Cardiac septum (tissue), 1 donor: ENCODE measurements around the gene SACM1L. TPM values are rescaled to one million over a fixed set of nuclear protein-coding genes. Genes with fewer than 3 reads are reported as not detected.

Experiments
- DNase-seq: peaks from one replicate; pipeline ENCODE4 v3.0.0-alpha.2; 2020; ENCODE audit warnings: low spot score
- intact Hi-C: fragments of 100-400 bp; cut with DNase I; formaldehyde crosslinking; loops from one replicate; pipeline ENCODE4 v1.14.0; 2022
- total RNA-seq: library from RNA; stranded (reverse); fragmentation: NEBNext Ultra II Directional; extraction: Animal tissue kit (Norgen Biotek cat#: 25700); gene quantifications from one replicate; pipeline ENCODE4 v1.2.1, GENCODE V29; 2021
- donor health status: DM: no; HTN: no; CAD: no.

SACM1L gene
- total RNA-seq, 1 donor from 2014 or later = 29.6 TPM

GRCh38 chr3:45777111-45777745 lies 88.0 kb downstream of the SACM1L start:
- DNase-seq = no peak
- intact Hi-C loops = no loop called here

GRCh38 chr3:45777746-45778386 lies 88.7 kb downstream of the SACM1L start:
- no peak for DNase-seq
- intact Hi-C loops = no loop called here

DNA sequence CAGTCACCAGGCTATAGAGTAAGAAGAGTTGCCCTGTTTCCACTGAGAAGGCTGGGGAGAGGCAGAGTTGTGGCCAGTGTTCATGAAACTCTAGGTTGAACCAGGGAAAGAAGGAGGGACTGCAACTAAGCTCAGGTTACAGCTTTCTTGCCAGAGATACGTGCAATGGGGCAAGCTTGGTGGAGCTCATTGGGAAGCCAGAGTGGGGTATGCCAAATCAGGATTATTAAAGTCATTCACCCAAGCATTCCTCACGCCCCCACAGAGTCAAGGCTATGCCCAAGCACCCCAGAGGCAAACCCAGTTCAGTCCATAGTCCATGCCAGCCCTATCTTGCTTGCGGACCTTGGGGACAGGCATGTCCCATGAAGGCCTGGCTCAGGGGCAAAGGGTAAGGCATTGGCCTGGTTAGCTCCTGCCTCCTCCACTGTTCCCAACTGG lies 89.6 kb downstream of the SACM1L start:
- intact Hi-C loops = no loop called here
- DNase-seq = no peak

DNA sequence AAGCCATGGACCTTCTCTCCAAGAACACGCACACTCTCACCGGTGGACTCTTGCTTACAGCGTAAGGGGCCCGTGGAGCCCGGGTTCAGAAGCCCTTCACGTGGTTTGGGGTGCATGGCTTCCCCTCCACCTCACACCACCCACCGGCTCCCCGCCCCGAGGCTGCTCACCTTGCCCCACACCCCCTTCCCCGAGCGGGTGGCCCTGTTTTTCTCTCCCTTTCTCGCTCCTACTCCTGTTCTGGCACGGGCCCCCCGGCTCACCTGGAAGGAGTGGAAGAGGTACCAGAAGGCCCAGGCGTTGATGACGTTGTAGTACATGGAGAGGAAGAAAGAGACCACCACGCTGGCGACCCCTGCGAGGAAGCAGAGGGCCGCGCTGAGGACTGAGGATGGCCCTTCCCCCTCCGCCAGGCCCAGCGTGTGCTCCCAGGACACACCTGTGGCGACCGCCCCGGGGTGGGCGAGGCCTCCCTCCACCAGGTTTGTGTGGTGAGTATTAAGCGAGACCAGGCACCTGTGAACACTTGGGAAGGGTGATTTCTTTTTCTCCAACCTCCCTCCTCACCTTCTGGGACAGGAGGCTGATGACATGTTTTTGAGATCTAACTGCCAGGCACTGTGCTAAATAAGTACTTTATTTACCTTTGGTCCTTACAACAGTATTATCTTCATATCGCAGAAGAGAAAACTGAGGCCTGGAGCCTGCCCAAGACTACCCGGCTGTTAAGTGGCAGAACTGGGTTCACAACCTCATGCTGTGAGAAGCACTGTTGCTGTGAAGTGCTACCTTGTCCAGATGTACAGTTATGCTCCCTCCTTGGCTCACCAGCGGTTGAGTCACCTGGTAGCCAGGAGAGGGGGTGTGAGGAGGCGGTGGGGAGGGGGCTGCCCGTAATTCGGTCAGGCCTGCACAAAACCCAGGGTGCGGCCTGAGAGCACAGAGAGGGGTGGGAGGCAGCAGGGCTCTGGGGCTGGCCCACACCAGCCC lies 90.8 kb downstream of the SACM1L start:
- intact Hi-C loops = no loop called here

DNA sequence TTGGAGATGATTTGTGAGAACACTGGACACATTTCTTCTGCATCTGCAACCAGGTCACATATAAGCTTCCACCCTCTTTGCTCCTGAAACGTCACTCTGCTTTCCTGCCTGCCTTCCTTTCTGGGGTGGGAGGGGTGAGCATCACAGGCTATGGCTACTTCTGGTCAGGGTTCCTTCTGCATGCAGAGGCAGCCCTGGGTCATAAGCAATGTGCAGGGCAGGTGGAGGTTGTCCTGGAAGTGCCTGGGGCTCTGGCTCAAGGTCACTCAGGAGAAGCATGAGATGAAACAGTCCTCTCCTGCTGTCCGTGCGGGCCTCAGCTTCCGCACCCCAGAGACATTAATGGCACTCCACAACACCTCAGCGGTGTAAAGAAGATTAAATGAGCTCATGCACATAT lies 92.1 kb downstream of the SACM1L start:
- intact Hi-C loops = no loop called here
- no peak for DNase-seq

More for the DNA sequence above, 90.8 kb downstream of the SACM1L start:
- no peak for DNase-seq

DNA sequence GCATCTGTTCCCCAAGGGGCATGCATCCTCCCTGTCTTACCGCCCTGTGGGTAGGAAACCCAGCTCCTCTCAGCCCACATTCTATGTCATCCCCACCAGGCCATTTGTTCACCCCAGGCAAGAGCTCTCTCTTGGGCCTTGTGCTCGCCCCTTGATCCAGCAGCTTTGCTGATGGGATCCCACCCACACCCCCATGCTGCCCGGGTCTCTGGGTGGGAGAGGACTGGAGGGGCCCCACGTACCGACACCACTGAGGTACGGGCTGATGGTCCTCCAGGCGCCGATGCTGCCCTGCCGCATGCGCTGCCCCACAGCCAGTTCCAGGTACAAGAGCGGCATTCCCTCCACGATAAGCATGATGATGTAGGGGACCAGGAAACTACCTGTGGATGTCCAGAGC lies 92.6 kb downstream of the SACM1L start:
- intact Hi-C loops = no loop called here
- no peak for DNase-seq

GRCh38 chr3:45782381-45782780 lies 93.2 kb downstream of the SACM1L start:
- intact Hi-C loops = no loop called here
- no peak for DNase-seq

- DNase-seq = no peak
- intact Hi-C loops = no loop called here
Measured at GRCh38 chr3:45783667-45784066, 94.5 kb downstream of the SACM1L start.

DNA sequence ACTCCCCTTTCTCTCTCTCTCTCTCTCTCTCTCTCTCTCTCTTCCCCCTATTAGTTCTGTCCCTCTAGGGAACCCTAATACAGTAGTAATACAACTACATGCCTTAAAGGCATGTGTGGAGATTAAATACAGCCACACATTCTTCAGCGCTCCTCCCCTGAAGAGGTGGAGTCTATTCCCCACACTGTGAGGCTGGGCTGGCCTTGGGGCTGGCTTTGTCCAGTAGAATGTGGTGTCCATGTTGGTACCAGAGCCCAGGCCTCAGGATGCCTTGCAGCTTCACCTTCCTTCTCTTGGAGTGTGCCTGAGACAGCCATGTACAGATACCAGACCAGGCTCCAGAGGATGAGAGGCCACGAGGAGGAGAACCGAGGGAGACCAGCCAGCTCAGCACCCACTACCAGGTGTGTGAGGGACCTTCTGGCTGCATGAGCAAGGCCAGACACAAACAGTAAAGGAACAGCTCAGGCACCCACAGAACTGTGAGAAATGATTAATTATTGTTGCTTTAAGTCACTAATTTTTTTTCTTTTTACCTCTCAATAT lies 96.5 kb downstream of the SACM1L start:
- DNase-seq = no peak
- intact Hi-C loops = no loop called here

DNA sequence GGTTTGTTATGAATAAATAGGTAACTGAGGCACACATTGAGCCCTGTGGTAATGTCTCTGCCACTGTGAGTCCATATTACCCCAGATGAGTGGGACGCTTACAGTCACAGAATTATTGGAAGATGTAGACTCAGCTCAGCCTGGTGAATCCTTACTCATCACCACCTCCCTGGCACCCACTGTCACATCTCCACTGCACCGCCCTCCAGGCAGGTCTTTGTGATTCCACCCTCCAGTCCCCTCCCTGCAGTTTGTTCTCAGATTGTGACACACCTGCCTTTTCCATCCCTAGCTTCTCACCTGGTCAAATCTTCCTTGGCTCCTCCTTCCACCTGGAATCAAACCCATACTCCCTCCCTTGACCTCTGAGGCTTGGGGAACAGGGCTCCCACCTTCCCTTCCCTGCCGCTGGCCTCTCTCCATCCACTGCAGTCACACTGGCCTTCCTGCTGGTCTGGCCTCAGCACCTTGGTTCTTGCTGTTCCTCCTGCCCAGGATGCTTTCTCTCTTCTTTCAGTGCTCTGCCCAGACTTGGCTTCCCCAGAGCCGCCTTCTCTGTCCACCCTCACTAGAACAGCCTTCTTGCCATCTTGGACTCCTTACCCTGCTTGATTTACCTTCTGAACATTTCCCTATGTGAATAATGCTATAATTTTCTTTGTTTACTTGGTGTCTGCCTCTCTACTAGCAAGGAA lies 97.8 kb downstream of the SACM1L start:
- intact Hi-C loops = no loop called here
- DNase-seq = no peak

GRCh38 chr3:45787551-45787950 lies 98.4 kb downstream of the SACM1L start:
- no peak for DNase-seq
- intact Hi-C loops = no loop called here

GRCh38 chr3:45789235-45789812 lies 100.1 kb downstream of the SACM1L start:
- DNase-seq = no peak
- intact Hi-C loops = no loop called here

DNA sequence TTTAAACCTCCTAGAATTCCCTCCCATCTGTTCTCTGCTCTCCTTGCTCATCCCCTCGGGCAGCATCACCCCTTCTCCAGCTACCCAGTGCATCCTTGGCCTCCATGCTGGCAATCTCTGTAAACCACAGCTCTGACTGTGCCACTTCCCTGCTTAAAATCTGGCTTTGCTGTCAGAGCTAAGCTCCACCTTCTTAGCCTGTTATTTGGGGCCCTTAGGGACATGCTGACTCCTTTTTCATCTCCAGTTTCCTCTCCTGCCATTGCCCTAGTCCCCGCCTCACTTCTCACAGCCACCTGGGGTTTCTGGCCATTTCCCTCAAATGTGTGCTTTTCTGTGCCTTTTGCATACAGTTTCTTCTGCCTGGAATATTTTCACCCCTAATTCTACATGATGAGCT lies 101.4 kb downstream of the SACM1L start:
- intact Hi-C loops = no loop called here
- DNase-seq = no peak

GRCh38 chr3:45792036-45792435 lies 102.8 kb downstream of the SACM1L start:
- DNase-seq = no peak
- intact Hi-C loops = no loop called here

GRCh38 chr3:45792516-45793172 lies 103.4 kb downstream of the SACM1L start:
- no peak for DNase-seq
- intact Hi-C loops = no loop called here

GRCh38 chr3:45793482-45794176 lies 104.4 kb downstream of the SACM1L start:
- DNase-seq = no peak
- intact Hi-C loops = no loop called here

DNA sequence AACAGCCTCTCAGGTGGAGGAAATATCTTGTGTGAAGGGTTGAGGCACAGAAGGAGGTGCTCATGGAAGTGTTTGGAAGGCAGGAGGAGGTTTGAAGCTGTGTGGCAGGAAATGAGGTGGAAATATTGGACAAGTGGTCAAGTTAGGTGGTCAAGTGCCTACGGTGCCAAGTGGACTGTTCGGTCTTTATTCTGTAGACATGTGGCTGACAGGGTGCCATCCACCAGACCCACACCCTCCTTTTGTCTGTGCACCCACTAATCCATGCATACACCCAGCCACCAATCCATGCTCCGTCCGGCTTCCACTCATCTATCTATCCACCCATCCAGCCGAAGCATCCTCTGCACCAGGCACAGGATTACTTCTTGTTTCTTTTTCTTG lies 105.0 kb downstream of the SACM1L start:
- intact Hi-C loops = no loop called here

DNA sequence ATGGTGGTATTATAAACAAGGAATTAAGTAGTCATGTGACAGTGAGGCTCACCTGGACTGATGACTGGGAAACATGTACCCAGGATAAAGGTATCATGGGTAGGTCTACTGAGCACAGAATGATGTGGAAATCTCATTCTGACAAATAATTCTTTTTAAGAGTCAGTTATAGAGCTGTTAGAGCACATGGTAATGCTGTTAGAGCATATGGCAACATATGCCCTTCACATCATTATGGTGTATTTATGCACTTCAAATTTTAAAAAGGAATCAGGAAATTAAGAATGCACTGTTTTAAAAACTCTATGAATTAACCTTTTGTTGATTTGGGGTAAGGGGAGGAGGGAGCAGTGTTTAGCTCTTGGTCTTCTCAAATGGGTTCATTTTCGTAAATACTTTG lies 105.5 kb downstream of the SACM1L start:
- DNase-seq = no peak
- intact Hi-C loops = no loop called here

More for the DNA sequence above, 105.0 kb downstream of the SACM1L start:
- no peak for DNase-seq
